CD14-positive monocyte (primary cell): ENCODE measurements around the gene KCNH1. TPM values are rescaled to one million over a fixed set of nuclear protein-coding genes. Genes with fewer than 3 reads are reported as not detected.

ENCODE experiments used
- DNase-seq, 3 donors: peaks; one replicate each; pipeline ENCODE4 v3.0.0-alpha.2; 2011 to 2022
- H2AFZ ChIP-seq: 2 replicates; pipeline ENCODE4 v1.6.0; 2012; ENCODE audit warnings: mild to moderate bottlenecking, low read depth, low read length, inconsistent platforms; ENCODE audit not compliant: insufficient read depth, poor library complexity, severe bottlenecking
- H3K27ac ChIP-seq, 2 donors: 1 replicate in 1 of 2; 2 replicates in 1 of 2; pipeline ENCODE4 v1.5.1; 2012 to 2013; ENCODE audit warnings: low read length in 2 of 2, control low read depth in 1 of 2, inconsistent platforms in 1 of 2, low read depth in 1 of 2, mild to moderate bottlenecking in 1 of 2
- H3K27me3 ChIP-seq, 2 donors: one replicate each; pipeline versions ENCODE4 v1.6.0 to v1.6.1; 2011 to 2013; ENCODE audit warnings: low read length in 2 of 2; ENCODE audit not compliant: control insufficient read depth in 2 of 2, insufficient read depth in 2 of 2
- H3K36me3 ChIP-seq, 2 donors: replicated peaks in 1 of 2; 1 replicate in 1 of 2; 2 replicates in 1 of 2; pipeline versions ENCODE4 v1.5.1 to v1.6.1; 2012 to 2013; ENCODE audit warnings: low read length in 2 of 2, control low read depth in 1 of 2, inconsistent platforms in 1 of 2, mild to moderate bottlenecking in 1 of 2; ENCODE audit not compliant: insufficient read depth in 2 of 2, control insufficient read depth in 1 of 2
- H3K4me1 ChIP-seq, 2 donors: 1 replicate in 1 of 2; 2 replicates in 1 of 2; pipeline versions ENCODE4 v1.5.1 to v1.6.1; 2012 to 2013; ENCODE audit warnings: low read length in 2 of 2, control low read depth in 1 of 2, inconsistent platforms in 1 of 2, mild to moderate bottlenecking in 1 of 2, moderate library complexity in 1 of 2; ENCODE audit not compliant: insufficient read depth in 2 of 2, control insufficient read depth in 1 of 2
- H3K4me2 ChIP-seq: replicated peaks from 2 replicates; pipeline ENCODE3; 2012; ENCODE audit warnings: low read length, moderate library complexity, mild to moderate bottlenecking; ENCODE audit not compliant: poor library complexity, severe bottlenecking; ENCODE audit errors: extremely low read depth
- H3K4me3 ChIP-seq, 3 experiments: fragments of 200-600 bp in 1 of 3; sonication (generic) in 1 of 3; replicated peaks in 1 of 3; 1 replicate in 2 of 3; 2 replicates in 1 of 3; pipeline ENCODE4 v1.5.1; 2011 to 2013; ENCODE audit warnings: low read length in 3 of 3, mild to moderate bottlenecking in 3 of 3, control low read depth in 2 of 3, low read depth in 2 of 3, inconsistent platforms in 1 of 3, moderate library complexity in 1 of 3
- H3K79me2 ChIP-seq: 2 replicates; pipeline ENCODE4 v1.6.0; 2012; ENCODE audit warnings: mild to moderate bottlenecking, control low read depth, inconsistent platforms, low read length, moderate library complexity; ENCODE audit not compliant: insufficient read depth
- H3K9ac ChIP-seq: 2 replicates; pipeline ENCODE4 v1.6.0; 2017; ENCODE audit warnings: low read length, mild to moderate bottlenecking; ENCODE audit not compliant: insufficient read depth, poor library complexity, severe bottlenecking
- H3K9me3 ChIP-seq, 2 donors: replicated peaks in 1 of 2; 1 replicate in 1 of 2; 2 replicates in 1 of 2; pipeline versions ENCODE4 v1.5.1 to v1.6.1; 2012 to 2013; ENCODE audit warnings: low read length in 2 of 2, control low read depth in 1 of 2; ENCODE audit not compliant: control insufficient read depth in 1 of 2, insufficient read depth in 1 of 2
- H4K20me1 ChIP-seq: 2 replicates; pipeline ENCODE4 v1.6.0; 2012; ENCODE audit warnings: mild to moderate bottlenecking, low read length, control low read depth, moderate library complexity; ENCODE audit not compliant: insufficient read depth
- H3K27ac Mint-ChIP-seq, 7 donors: one replicate each; pipeline ENCODE4 v1.8.0; 2020; ENCODE audit warnings: mild to moderate bottlenecking in 7 of 7, mixed read lengths in 7 of 7, moderate library complexity in 6 of 7, inconsistent platforms in 2 of 7
- H3K27me3 Mint-ChIP-seq, 3 donors: one replicate each; pipeline ENCODE4 v1.8.0; 2021 to 2022; ENCODE audit warnings: low read depth in 3 of 3, mild to moderate bottlenecking in 3 of 3, mixed read lengths in 3 of 3, moderate library complexity in 3 of 3, inconsistent platforms in 1 of 3
- H3K36me3 Mint-ChIP-seq, 2 donors: one replicate each; pipeline ENCODE4 v1.8.0; 2020; ENCODE audit warnings: mixed read lengths in 2 of 2, inconsistent platforms in 1 of 2, mild to moderate bottlenecking in 1 of 2
- H3K4me1 Mint-ChIP-seq: one replicate; pipeline ENCODE4 v1.8.0; 2020; ENCODE audit warnings: mild to moderate bottlenecking, mixed read lengths
- H3K4me3 Mint-ChIP-seq, 2 donors: one replicate each; pipeline ENCODE4 v1.8.0; 2020; ENCODE audit warnings: mild to moderate bottlenecking in 2 of 2, mixed read lengths in 2 of 2, moderate library complexity in 1 of 2
- H3K9me3 Mint-ChIP-seq, 7 donors: one replicate each; pipeline ENCODE4 v1.8.0; 2020 to 2022; ENCODE audit warnings: mixed read lengths in 7 of 7, mild to moderate bottlenecking in 6 of 7, moderate library complexity in 6 of 7, inconsistent platforms in 2 of 7
- CTCF ChIP-seq: fragments of 200-600 bp; IDR thresholded peaks from one replicate; pipeline ENCODE4 v1.8.0; 2022; ENCODE audit warnings: antibody characterized with exemption, mild to moderate bottlenecking
- WGBS: methylation state at CpG from one replicate; pipeline ENCODE4 v1.1.5; 2013; ENCODE audit warnings: missing lambda C conversion rate; ENCODE audit not compliant: insufficient coverage; 5-methylcytosine and 5-hydroxymethylcytosine counted together
- intact Hi-C, 2 donors: fragments of 100-400 bp; cut with micrococcal nuclease; formaldehyde crosslinking; loops; one replicate each; pipeline versions ENCODE4 v1.15.0 to v1.15.1; 2023
- polyA plus RNA-seq, 3 donors: library from polyadenylated mRNA; depleted of rRNA in 1 of 3; unstranded in 2 of 3; stranded (reverse) in 1 of 3; fragments of 300-500 nt in 2 of 3; fragments of >200 nt in 1 of 3; fragmentation: Illumina TruSeq in 2 of 3; gene quantifications; 1 replicate in 2 of 3; 2 replicates in 1 of 3; pipeline ENCODE4 v1.2.3, GENCODE V29; 2012 to 2021

Gene KCNH1
- polyA plus RNA-seq, 3 donors: not detected

- H3K9me3 ChIP-seq: no peaks in the 10 kb centered on the region
- H3K4me1 ChIP-seq: no peaks in the 10 kb centered on the region
- H3K4me2 ChIP-seq: no peak overlapping the region
- H3K4me1 Mint-ChIP-seq: no peaks in the 10 kb centered on the region
- H3K27ac Mint-ChIP-seq: no peak overlapping the region
- DNase-seq: no peak
- no peak overlapping the region for H3K9ac ChIP-seq
- no peaks in the 10 kb centered on the region for H3K36me3 Mint-ChIP-seq
- no peaks in the 10 kb centered on the region for H3K27me3 ChIP-seq
- intact Hi-C loops: no loop called here
- no peak overlapping the region for H3K4me3 Mint-ChIP-seq
- H2AFZ ChIP-seq: no peak overlapping the region
- H3K27ac ChIP-seq: no peak overlapping the region
- H4K20me1 ChIP-seq: no peaks in the 10 kb centered on the region
- peaks cover 0 to 3% (median 0%) of the 10 kb centered on the region in 3 donors for H3K27me3 Mint-ChIP-seq
- no CpG with 5 or more reads among the region's 6 CpGs for WGBS
- no peaks in the 10 kb centered on the region for H3K79me2 ChIP-seq
- no peaks in the 10 kb centered on the region for H3K36me3 ChIP-seq
- H3K9me3 Mint-ChIP-seq: peaks cover 0 to 3% (median 0%) of the 10 kb centered on the region in 7 donors
- no peak overlapping the region for H3K4me3 ChIP-seq
- TF ChIP-seq CTCF: no peak
Observed at GRCh38 chr1:210775289-210775688, 358.7 kb downstream of the KCNH1 start.

DNA sequence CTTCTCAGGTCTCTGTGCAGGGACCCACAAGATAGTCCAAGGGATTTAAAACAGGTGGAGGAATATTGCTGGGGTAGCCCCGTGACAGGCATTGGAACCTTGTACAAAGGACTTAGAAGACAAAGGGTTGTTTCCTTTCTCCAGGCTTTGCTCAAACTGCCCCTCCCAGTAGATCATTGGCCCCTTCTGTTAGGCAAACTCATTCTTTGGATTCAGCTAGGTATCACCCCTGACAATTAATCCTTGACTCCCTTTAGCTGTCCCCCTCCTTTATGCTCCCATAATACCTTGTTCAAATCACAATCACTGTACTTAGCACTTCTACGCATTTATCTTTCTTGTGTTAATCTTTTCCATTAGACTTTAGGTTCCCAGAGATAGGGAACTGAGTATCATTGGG, 360.5 kb downstream of the KCNH1 start:
- Mint-ChIP-seq H3K27me3 (peaks cover 0 to 1% (median 0%) of the 10 kb centered on the region in 3 donors), H3K4me3 (no peak overlapping the region), H3K9me3 (peaks cover 0 to 3% (median 0%) of the 10 kb centered on the region in 7 donors), H3K27ac (no peak overlapping the region), H3K4me1 (no peaks in the 10 kb centered on the region), H3K36me3 (no peaks in the 10 kb centered on the region)
- intact Hi-C loops: no loop called here
- no peak overlapping the region for H2AFZ ChIP-seq
- no peak overlapping the region for H3K27ac ChIP-seq
- H3K36me3 ChIP-seq: no peaks in the 10 kb centered on the region
- no peak overlapping the region for H3K4me2 ChIP-seq
- no peak overlapping the region for H3K9ac ChIP-seq
- H3K9me3 ChIP-seq: no peaks in the 10 kb centered on the region
- TF ChIP-seq CTCF: no peak
- no peaks in the 10 kb centered on the region for H3K27me3 ChIP-seq
- H3K79me2 ChIP-seq: no peaks in the 10 kb centered on the region
- no peaks in the 10 kb centered on the region for H4K20me1 ChIP-seq
- H3K4me3 ChIP-seq: no peak overlapping the region
- H3K4me1 ChIP-seq: no peaks in the 10 kb centered on the region
- 67% methylated on average over 1 of the region's 2 CpGs for WGBS
- no peak for DNase-seq
